ENCODE data around the gene NUSAP1. TPM values are rescaled to one million over a fixed set of nuclear protein-coding genes. Genes with fewer than 3 reads are reported as not detected.

The NUSAP1 gene
- total RNA-seq, 1 donor from 2014 or later, result 23.3 TPM

GRCh38 chr15:41408234-41408641, 75.6 kb downstream of the NUSAP1 start:
- Mint-ChIP-seq H3K27me3 (ENCODE audit: unreplicated experiment) (no peaks in the 10 kb centered on the region), H3K4me3 (ENCODE audit: unreplicated experiment) (no peak overlapping the region), H3K9me3 (ENCODE audit: unreplicated experiment) (no peaks in the 10 kb centered on the region), H3K4me1 (ENCODE audit: unreplicated experiment) (peaks cover 7% of the 10 kb centered on the region), H3K36me3 (ENCODE audit: unreplicated experiment) (no peaks in the 10 kb centered on the region), H3K27ac (ENCODE audit: unreplicated experiment) (no peak overlapping the region)
- no peak for DNase-seq (ENCODE audit: extremely low spot score, unreplicated experiment)
- TF ChIP-seq CTCF (IDR thresholded peaks at IDR 0.05), result no peak

- H3K4me3 Mint-ChIP-seq (ENCODE audit: unreplicated experiment), result no peak overlapping the region
- no peaks in the 10 kb centered on the region for H3K27me3 Mint-ChIP-seq (ENCODE audit: unreplicated experiment)
- no peaks in the 10 kb centered on the region for H3K9me3 Mint-ChIP-seq (ENCODE audit: unreplicated experiment)
- H3K4me1 Mint-ChIP-seq (ENCODE audit: unreplicated experiment), result peaks cover 7% of the 10 kb centered on the region
- no peak for DNase-seq (ENCODE audit: extremely low spot score, unreplicated experiment)
- no peak overlapping the region for H3K27ac Mint-ChIP-seq (ENCODE audit: unreplicated experiment)
- no peaks in the 10 kb centered on the region for H3K36me3 Mint-ChIP-seq (ENCODE audit: unreplicated experiment)
- TF ChIP-seq CTCF (IDR thresholded peaks at IDR 0.05), result no peak
Measured at GRCh38 chr15:41411031-41411430, 78.3 kb downstream of the NUSAP1 start.

- H3K4me3 Mint-ChIP-seq (ENCODE audit: unreplicated experiment), result no peak overlapping the region
- H3K27ac Mint-ChIP-seq (ENCODE audit: unreplicated experiment), result no peak overlapping the region
- H3K9me3 Mint-ChIP-seq (ENCODE audit: unreplicated experiment), result no peaks in the 10 kb centered on the region
- no peak for TF ChIP-seq CTCF (IDR thresholded peaks at IDR 0.05)
- no peaks in the 10 kb centered on the region for H3K27me3 Mint-ChIP-seq (ENCODE audit: unreplicated experiment)
- DNase-seq (ENCODE audit: extremely low spot score, unreplicated experiment), result no peak
- H3K4me1 Mint-ChIP-seq (ENCODE audit: unreplicated experiment), result peaks cover 11% of the 10 kb centered on the region
- H3K36me3 Mint-ChIP-seq (ENCODE audit: unreplicated experiment), result no peaks in the 10 kb centered on the region
Measured at GRCh38 chr15:41411441-41411840, 78.8 kb downstream of the NUSAP1 start.

GRCh38 chr15:41416128-41416741, 83.6 kb downstream of the NUSAP1 start:
- no peak for DNase-seq (ENCODE audit: extremely low spot score, unreplicated experiment)
- no peaks in the 10 kb centered on the region for H3K9me3 Mint-ChIP-seq (ENCODE audit: unreplicated experiment)
- H3K4me3 Mint-ChIP-seq (ENCODE audit: unreplicated experiment), result peak overlapping the region; percentile 96
- peak overlapping the region; percentile 97 for H3K27ac Mint-ChIP-seq (ENCODE audit: unreplicated experiment)
- TF ChIP-seq CTCF (IDR thresholded peaks at IDR 0.05), result no peak
- no peaks in the 10 kb centered on the region for H3K27me3 Mint-ChIP-seq (ENCODE audit: unreplicated experiment)
- peaks cover 34% of the 10 kb centered on the region for H3K4me1 Mint-ChIP-seq (ENCODE audit: unreplicated experiment)
- no peaks in the 10 kb centered on the region for H3K36me3 Mint-ChIP-seq (ENCODE audit: unreplicated experiment)

GRCh38 chr15:41416742-41417417, 84.2 kb downstream of the NUSAP1 start, which contains the start of gene RTF1:
TSS of gene RTF1 (plus strand) at chr15:41417095. CDS start at chr15:41417116, 21 bp downstream.
- Mint-ChIP-seq H3K4me3 (ENCODE audit: unreplicated experiment) (peak within 1 kb of the TSS; percentile 96), H3K27ac (ENCODE audit: unreplicated experiment) (peak within 1 kb of the TSS; percentile 97), H3K27me3 (ENCODE audit: unreplicated experiment) (no peaks in the 10 kb centered on the region), H3K4me1 (ENCODE audit: unreplicated experiment) (peaks cover 36% of the 10 kb centered on the region), H3K36me3 (ENCODE audit: unreplicated experiment) (no peaks in the 10 kb centered on the region), H3K9me3 (ENCODE audit: unreplicated experiment) (no peaks in the 10 kb centered on the region)
- peak; percentile 99 for DNase-seq (ENCODE audit: extremely low spot score, unreplicated experiment)
- no peak for TF ChIP-seq CTCF (IDR thresholded peaks at IDR 0.05)
